ENCODE measurements around the gene MRRF. TPM values are rescaled to one million over a fixed set of nuclear protein-coding genes. Genes with fewer than 3 reads are reported as not detected.
A peak's percentile ranks its signal among the peaks of the same experiment; 100 is the strongest.

MRRF gene
- total RNA-seq, 4 donors from 2014 or later, result 54.8 to 69.6 (median 67.8) TPM

DNA sequence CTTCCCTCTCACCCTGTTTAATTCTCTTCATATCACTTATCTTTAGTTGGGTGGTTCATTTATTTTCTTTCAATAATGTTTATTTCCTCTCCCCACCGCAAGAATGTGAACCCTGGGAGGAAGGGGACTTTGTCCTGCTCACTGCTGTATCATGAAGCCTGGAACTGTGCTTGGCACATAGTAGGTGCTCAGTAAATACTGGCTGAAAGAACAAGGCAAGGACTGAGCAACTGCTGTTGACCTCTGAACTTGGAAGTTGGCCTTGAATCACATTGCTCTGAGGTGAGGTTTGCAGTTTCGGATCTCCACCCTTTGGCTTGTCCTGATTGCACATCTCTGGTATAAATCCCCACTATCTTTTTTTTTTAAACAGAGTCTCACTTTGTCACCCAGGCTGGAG lies 84.1 kb downstream of the MRRF start:
- H3K27me3 ChIP-seq, result no peaks in the 10 kb centered on the region
- no peak overlapping the region for H3K4me3 ChIP-seq
- H3K36me3 ChIP-seq, result no peaks in the 10 kb centered on the region
- no peaks in the 10 kb centered on the region for H3K9me3 ChIP-seq
- DNase-seq, result no peak
- H3K4me1 ChIP-seq, result peaks cover 0 to 9% (median 5%) of the 10 kb centered on the region in 4 donors
- TF ChIP-seq, protein P1, sequence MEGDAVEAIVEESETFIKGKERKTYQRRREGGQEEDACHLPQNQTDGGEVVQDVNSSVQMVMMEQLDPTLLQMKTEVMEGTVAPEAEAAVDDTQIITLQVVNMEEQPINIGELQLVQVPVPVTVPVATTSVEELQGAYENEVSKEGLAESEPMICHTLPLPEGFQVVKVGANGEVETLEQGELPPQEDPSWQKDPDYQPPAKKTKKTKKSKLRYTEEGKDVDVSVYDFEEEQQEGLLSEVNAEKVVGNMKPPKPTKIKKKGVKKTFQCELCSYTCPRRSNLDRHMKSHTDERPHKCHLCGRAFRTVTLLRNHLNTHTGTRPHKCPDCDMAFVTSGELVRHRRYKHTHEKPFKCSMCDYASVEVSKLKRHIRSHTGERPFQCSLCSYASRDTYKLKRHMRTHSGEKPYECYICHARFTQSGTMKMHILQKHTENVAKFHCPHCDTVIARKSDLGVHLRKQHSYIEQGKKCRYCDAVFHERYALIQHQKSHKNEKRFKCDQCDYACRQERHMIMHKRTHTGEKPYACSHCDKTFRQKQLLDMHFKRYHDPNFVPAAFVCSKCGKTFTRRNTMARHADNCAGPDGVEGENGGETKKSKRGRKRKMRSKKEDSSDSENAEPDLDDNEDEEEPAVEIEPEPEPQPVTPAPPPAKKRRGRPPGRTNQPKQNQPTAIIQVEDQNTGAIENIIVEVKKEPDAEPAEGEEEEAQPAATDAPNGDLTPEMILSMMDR (IDR thresholded peaks at IDR 0.05), result no peak
- TF ChIP-seq POLR2A (IDR thresholded peaks at IDR 0.05), result no peak
- no peak overlapping the region for H3K27ac ChIP-seq

GRCh38 chr9:122349201-122349600 lies 84.5 kb downstream of the MRRF start:
- no peak for DNase-seq
- Histone ChIP-seq H3K27ac (no peak overlapping the region), H3K27me3 (no peaks in the 10 kb centered on the region), H3K36me3 (no peaks in the 10 kb centered on the region), H3K9me3 (no peaks in the 10 kb centered on the region), H3K4me3 (no peak overlapping the region), H3K4me1 (peaks cover 0 to 9% (median 5%) of the 10 kb centered on the region in 4 donors)
- no peak for TF ChIP-seq POLR2A (IDR thresholded peaks at IDR 0.05)
- TF ChIP-seq, protein P1 (IDR thresholded peaks at IDR 0.05), result no peak

DNA sequence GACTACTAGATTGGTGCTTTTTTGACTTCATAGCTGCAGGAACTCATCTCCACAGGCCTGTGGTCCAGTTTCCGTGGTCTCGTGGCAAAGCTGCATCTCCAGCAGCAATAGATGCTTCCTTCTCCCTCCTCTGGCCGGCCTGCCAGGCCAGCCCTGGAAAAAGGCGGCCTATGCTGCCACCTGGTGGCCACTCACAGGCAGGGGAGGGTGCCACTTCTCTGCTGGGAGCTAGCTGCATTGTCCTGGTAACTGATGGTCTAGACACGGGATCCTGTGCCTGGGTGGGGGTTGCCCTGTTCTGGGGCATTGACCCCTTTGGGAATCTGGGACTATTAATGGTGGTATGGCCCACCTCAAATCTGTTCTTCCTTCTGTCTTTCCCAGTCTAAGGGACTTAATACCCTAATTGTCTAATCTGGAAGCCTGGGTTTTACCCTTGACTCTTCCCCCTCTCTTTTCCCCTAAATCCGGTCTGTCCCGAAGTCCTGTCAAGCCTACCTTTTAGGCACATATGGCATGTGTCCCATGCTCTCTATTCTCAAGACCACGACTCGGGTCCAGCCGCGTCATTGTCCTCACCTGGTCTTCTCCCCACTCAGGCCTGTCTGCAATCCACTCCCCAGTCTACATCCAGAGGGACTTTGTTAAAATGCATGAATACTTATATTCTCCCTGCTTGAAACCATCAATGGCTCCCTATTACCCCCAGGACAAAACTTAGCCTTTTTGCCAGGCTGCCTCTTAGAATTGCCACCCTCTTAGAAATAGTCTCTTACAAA lies 86.1 kb downstream of the MRRF start:
- Histone ChIP-seq H3K27ac (no peak overlapping the region), H3K4me1 (peaks cover 0 to 9% (median 5%) of the 10 kb centered on the region in 4 donors), H3K27me3 (no peaks in the 10 kb centered on the region), H3K4me3 (no peak overlapping the region), H3K9me3 (no peaks in the 10 kb centered on the region), H3K36me3 (no peaks in the 10 kb centered on the region)
- TF ChIP-seq, protein P1 (IDR thresholded peaks at IDR 0.05), result peak; percentile 89 to 97 (median 95)
- no peak for TF ChIP-seq POLR2A (IDR thresholded peaks at IDR 0.05)
- DNase-seq, result peak; percentile 62 to 88 (median 87)

DNA sequence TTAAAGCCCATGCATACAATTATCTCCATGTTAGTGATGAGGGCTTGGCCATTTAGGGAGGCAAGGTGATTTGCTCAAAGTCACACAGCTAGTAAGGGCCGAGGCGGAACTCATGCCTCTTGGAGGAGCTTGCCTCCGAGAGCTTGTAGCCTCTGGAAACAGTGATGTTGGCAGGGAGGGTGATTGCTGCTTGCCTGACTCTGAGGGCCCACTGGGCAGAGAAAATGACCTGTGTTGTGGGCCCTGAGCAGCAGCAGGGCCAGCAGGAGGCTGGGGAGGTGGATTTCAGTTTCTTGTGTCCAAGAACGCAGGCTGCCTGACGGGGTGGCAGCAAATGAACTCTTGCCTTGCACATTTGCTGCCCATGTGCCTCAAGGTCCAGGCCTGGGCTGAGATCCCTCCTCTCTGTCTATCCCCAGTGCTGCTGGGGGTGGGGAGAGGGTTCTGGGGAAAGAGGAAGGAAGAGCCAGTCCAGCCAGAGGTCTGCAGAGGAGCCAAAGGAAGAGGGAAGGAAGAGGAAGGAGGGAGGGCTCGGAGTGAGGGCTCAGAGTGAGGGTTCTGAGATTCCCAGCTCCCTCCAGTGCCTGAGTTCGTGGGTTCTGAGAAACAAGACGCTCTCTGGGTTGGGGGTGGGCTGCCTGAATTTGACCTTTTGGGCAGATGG lies 90.0 kb downstream of the MRRF start:
- Histone ChIP-seq H3K4me3 (no peak overlapping the region), H3K36me3 (no peaks in the 10 kb centered on the region), H3K27me3 (no peaks in the 10 kb centered on the region), H3K9me3 (no peaks in the 10 kb centered on the region), H3K27ac (no peak overlapping the region), H3K4me1 (no peaks in the 10 kb centered on the region)
- no peak for TF ChIP-seq POLR2A (IDR thresholded peaks at IDR 0.05)
- TF ChIP-seq, protein P1 (IDR thresholded peaks at IDR 0.05), result no peak
- peak in 1 of 3 donors; percentile 18 for DNase-seq

DNA sequence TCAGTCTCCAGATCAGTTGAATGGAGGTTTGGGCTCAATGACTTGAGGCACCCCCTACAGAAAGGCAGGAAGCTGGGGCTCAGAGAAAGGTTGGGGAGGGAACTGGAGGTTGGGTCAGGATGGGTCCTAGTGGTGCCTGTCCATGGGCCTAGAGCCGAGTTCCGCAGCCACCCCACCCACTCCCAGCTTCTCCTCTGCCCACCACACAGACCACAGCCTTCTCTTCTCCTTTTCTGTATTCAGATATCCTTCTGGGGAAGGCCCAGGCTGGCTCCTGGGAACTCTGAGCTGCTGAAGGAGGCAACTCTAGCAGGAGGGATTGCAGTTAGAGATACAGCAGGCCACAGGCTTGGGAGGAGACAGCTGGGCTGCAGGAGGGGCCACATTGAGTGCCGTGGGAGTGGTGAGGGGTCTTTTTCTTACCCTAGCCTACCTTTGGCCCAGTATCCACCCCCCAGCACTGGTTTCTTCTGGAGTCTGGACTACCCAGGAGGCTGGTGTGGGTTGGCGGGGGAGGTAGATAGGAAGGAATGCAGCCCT lies 90.7 kb downstream of the MRRF start:
- Histone ChIP-seq H3K27me3 (no peaks in the 10 kb centered on the region), H3K9me3 (no peaks in the 10 kb centered on the region), H3K36me3 (no peaks in the 10 kb centered on the region), H3K27ac (no peak overlapping the region), H3K4me1 (no peaks in the 10 kb centered on the region), H3K4me3 (no peak overlapping the region)
- TF ChIP-seq, protein P1 (IDR thresholded peaks at IDR 0.05), result no peak
- TF ChIP-seq POLR2A (IDR thresholded peaks at IDR 0.05), result no peak
- peak in 1 of 3 donors; percentile 14 for DNase-seq
